AG04449 (cell line): ENCODE data around the gene RIPOR3.

Experiments used
- CTCF ChIA-PET: fragments of 350-600 bp; formaldehyde crosslinking; extraction: SDS; loops from one replicate; lab custom pipeline; 2021; ENCODE audit warnings: antibody characterized with exemption; lab: Yijun Ruan, JAX
- POLR2A ChIA-PET: fragments of 400-600, 350-600 bp; formaldehyde crosslinking; extraction: SDS; loops from one replicate; lab custom pipeline; 2020; ENCODE audit warnings: antibody characterized with exemption, inconsistent platforms; lab: Yijun Ruan, JAX
- DNase-seq: peaks from one replicate; pipeline ENCODE4 v3.0.0-alpha.2; 2010; ENCODE audit warnings: low read depth, low spot score
- H3K4me3 ChIP-seq: 2 replicates; pipeline ENCODE4 v1.5.1; 2011; ENCODE audit warnings: low read depth, mild to moderate bottlenecking, control low read depth, low read length
- TF ChIP-seq, protein P1 (sequence below): IDR thresholded peaks from one replicate; pipeline ENCODE4 v1.5.1; 2011; ENCODE audit warnings: mild to moderate bottlenecking, moderate library complexity, low read length, control low read depth, inconsistent platforms; ENCODE audit not compliant: insufficient read depth; ENCODE audit errors: missing control alignments

RIPOR3 gene

GRCh38 chr20:50733644-50734349, 42.5 kb upstream of the RIPOR3 start:
- CTCF ChIA-PET = interaction anchor here (1.2 to 3.1 kb wide), 3 partner anchors 10 to 20 kb away, joined by 3 to 14 read pairs (median 14); no protein-coding TSS in a partner anchor
- DNase-seq = no peak
- POLR2A ChIA-PET = no interaction called here
- TF ChIP-seq, protein P1, sequence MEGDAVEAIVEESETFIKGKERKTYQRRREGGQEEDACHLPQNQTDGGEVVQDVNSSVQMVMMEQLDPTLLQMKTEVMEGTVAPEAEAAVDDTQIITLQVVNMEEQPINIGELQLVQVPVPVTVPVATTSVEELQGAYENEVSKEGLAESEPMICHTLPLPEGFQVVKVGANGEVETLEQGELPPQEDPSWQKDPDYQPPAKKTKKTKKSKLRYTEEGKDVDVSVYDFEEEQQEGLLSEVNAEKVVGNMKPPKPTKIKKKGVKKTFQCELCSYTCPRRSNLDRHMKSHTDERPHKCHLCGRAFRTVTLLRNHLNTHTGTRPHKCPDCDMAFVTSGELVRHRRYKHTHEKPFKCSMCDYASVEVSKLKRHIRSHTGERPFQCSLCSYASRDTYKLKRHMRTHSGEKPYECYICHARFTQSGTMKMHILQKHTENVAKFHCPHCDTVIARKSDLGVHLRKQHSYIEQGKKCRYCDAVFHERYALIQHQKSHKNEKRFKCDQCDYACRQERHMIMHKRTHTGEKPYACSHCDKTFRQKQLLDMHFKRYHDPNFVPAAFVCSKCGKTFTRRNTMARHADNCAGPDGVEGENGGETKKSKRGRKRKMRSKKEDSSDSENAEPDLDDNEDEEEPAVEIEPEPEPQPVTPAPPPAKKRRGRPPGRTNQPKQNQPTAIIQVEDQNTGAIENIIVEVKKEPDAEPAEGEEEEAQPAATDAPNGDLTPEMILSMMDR = no peak
- H3K4me3 ChIP-seq = no peak overlapping the region

- CTCF ChIA-PET = interaction anchor here (0.8 to 3.1 kb wide), 4 partner anchors 12 to 19 kb away, joined by 3 to 14 read pairs (median 4); no protein-coding TSS in a partner anchor
- H3K4me3 ChIP-seq = no peak overlapping the region; the same call in 1 of the 2 replicates
- DNase-seq = no peak
- POLR2A ChIA-PET = no interaction called here
- TF ChIP-seq, protein P1 = no peak
These were observed 40.8 kb upstream of the RIPOR3 start for GRCh38 chr20:50731930-50732690.

GRCh38 chr20:50731055-50731929, 40.0 kb upstream of the RIPOR3 start, which contains the start of gene PARD6B:
Gene PARD6B (plus strand): TSS chr20:50731580. CDS start chr20:50731787, 207 bp downstream.
- POLR2A ChIA-PET = no interaction called here

GRCh38 chr20:50730765-50731054, 39.4 kb upstream of the RIPOR3 start:
- ChIA-PET POLR2A (no interaction called here), CTCF (interaction anchor here (1.2 to 1.6 kb wide), 3 partner anchors 14 to 20 kb away, joined by 4 to 7 read pairs (median 4); no protein-coding TSS in a partner anchor)
- TF ChIP-seq, protein P1 = no peak
- peak overlapping the region; percentile 65 for H3K4me3 ChIP-seq
- no peak for DNase-seq

More at GRCh38 chr20:50731055-50731929, 40.0 kb upstream of the RIPOR3 start, which contains the start of gene PARD6B:
- TF ChIP-seq, protein P1 = no peak
- peak; percentile 31 for DNase-seq
- peak within 1 kb of the TSS; percentile 65 for H3K4me3 ChIP-seq
- CTCF ChIA-PET = interaction anchor here (1.1 to 1.4 kb wide), 2 partner anchors 13 to 19 kb away, joined by 3 to 4 read pairs; no protein-coding TSS in a partner anchor

- no peak for DNase-seq
- TF ChIP-seq, protein P1 = no peak
- CTCF ChIA-PET = interaction anchor here (0.8 to 1.6 kb wide), 5 partner anchors 9 to 25 kb away, joined by 3 to 7 read pairs (median 4); no protein-coding TSS in a partner anchor
- POLR2A ChIA-PET = no interaction called here
- H3K4me3 ChIP-seq = peak overlapping the region; percentile 65
These were observed 38.8 kb upstream of the RIPOR3 start for GRCh38 chr20:50729901-50730764.
